GM12891 (cell line): ENCODE results near the gene E2F3. TPM values are rescaled to one million over a fixed set of nuclear protein-coding genes. Genes with fewer than 3 reads are reported as not detected.

Source experiments
- DNase-seq: peaks from one replicate; pipeline ENCODE4 v3.0.0; 2011; ENCODE audit warnings: low spot score; ENCODE audit not compliant: insufficient read length
- FAIRE-seq: peaks from 2 replicates; lab custom pipeline; 2011; peaks lifted over from hg19 to GRCh38; lab: Jason Lieb, UNC
- PAX5 ChIP-seq: IDR thresholded peaks from 2 replicates; pipeline ENCODE4 v1.6.1; 2011; ENCODE audit warnings: low read length, moderate library complexity, mild to moderate bottlenecking; ENCODE audit not compliant: insufficient read depth, severe bottlenecking
- POLR2A ChIP-seq: IDR thresholded peaks from 2 replicates; pipeline ENCODE4 v1.6.1; 2011; ENCODE audit warnings: low read depth, low read length, control low read depth
- POLR2AphosphoS5 ChIP-seq: IDR thresholded peaks from 2 replicates; pipeline ENCODE4 v1.6.1; 2011; ENCODE audit warnings: low read depth, low read length, control low read depth
- POU2F2 ChIP-seq: IDR thresholded peaks from 2 replicates; pipeline ENCODE4 v1.6.1; 2011; ENCODE audit warnings: low read depth, mild to moderate bottlenecking, control low read depth, low read length, moderate library complexity
- SPI1 ChIP-seq: IDR thresholded peaks from 2 replicates; pipeline ENCODE4 v1.6.1; 2011; ENCODE audit warnings: low read depth, low read length, control low read depth
- TAF1 ChIP-seq: IDR thresholded peaks from 2 replicates; pipeline ENCODE4 v1.6.1; 2011; ENCODE audit warnings: low read depth, low read length, control low read depth
- polyA plus RNA-seq: library from polyadenylated mRNA; unstranded; fragments of >200 nt; gene quantifications from one replicate; pipeline ENCODE4 v1.2.1, GENCODE V29; 2012; ENCODE audit warnings: low read depth, missing spikeins, inconsistent platforms; ENCODE audit not compliant: missing spikeins

E2F3 gene
- polyA plus RNA-seq = 3.8 TPM

DNA sequence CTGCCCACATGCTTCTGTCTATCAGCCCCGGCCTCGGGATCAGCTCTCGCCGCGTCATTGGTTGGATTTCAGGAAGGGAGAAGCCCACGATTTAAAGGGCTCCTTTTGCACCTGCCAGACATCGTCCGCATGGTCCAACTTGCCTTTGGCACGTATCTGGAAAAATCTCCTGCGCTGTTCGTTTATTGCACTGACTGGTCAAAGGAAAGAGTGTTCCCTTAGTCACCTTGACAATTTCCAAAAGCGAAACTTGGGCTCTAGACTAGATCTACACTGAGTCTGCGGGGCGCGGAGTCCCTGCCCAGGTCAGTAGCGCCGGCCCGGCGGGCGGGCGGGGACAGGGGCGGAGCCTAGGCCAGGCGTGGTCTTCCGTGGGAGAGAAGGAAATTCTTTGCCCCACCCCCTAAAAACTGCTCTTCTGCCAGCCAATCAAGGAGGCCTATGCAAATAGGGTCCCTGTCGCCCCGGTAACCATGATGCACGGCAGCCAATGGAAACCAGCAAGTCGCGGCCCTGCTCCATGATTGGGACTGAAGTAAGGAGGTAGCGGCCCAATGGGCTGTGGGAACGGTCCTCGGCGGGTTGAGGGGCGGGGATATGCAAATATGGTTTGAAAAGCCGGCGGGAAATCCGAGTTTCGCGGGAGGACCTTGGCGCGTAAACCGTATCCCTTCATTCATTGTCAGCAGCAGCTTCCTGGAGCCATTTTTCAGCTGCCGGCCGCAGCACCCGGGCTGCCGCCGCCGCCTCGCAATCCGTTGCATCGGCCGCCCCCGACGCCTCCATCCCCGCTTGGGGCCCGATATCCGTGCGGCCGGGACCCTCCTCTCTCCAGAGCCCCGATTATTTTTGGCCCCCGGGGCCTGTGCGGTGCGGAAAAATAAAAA is at the start of gene E2F3:
Gene E2F3, plus strand, starts transcription at position 675 of the 887 bp plus-strand sequence. CDS start 354 bp downstream, outside the sequence.
- TF ChIP-seq POLR2A (peak; percentile 81), SPI1 (no peak), POU2F2 (peak; percentile 100), TAF1 (peak; percentile 89), PAX5 (no peak), POLR2AphosphoS5 (peak; percentile 93)
- peak; percentile 98 for FAIRE-seq
- peak; percentile 94 for DNase-seq

DNA sequence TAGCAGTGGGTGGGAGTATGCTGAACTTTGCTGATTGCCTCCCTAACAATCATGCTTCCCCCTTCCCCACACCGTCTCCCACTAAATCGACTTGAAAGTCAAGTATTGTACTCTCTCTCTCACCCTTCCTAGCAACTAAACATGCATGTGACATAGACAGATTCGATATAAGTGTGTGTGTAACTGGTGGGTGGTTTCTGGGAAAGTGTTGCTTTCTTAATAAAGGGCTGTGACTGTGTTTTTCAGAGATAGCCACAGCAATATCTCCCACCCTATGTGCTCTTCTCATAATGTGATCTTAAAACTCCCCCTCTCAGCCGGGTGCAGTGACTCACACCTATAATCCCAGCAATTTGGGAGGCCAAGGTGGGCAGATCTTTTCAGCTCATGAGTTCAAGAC is 49.3 kb upstream of the E2F3 start:
- DNase-seq (no peak), FAIRE-seq (no peak)
- TF ChIP-seq POU2F2 (no peak), POLR2A (no peak)

DNA sequence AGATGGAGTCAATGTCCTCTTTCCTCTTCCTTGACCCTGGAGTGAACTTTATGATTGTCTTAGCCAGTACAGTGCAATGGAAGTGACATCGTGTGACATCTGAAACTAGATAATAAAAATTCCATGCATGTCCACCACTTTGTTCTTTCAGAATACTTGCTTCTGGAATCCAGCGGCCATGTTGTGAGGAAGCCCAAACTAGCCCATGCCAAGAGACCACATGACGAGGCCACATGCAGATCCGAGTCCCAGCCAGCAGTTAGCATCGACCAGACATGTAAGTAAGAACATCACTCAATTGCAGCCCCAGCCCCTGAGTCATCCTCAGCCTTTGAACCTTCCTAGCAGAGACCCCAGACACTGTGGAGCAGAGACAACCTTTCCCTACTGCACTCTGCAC is 48.5 kb upstream of the E2F3 start:
- no peak for DNase-seq
- TF ChIP-seq PAX5 (no peak), SPI1 (no peak), POLR2A (no peak), POU2F2 (no peak), POLR2AphosphoS5 (no peak), TAF1 (no peak)
- no peak for FAIRE-seq

DNA sequence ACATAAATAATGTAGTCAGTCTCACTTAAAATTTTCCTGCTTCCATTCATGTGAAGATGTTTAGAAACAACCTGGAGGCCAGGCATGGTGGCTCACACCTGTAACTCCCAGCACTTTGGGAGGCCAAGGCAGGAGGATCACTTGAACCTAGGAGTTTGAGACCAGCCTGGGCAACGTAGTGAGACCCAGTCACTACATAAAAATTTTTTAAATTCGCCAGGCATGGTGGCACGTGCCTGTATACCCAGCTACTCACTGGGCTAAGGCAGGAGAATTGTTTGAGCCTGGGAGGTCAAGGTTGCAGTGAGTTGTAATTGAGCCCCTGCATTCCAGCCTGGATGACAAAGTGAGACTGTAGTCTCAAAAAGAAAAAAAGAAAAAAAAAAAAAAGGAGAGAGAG is 47.3 kb upstream of the E2F3 start:
- no peak for DNase-seq
- TF ChIP-seq SPI1 (no peak), POLR2A (no peak), POU2F2 (no peak), POLR2AphosphoS5 (no peak), TAF1 (no peak), PAX5 (no peak)
- no peak for FAIRE-seq

DNA sequence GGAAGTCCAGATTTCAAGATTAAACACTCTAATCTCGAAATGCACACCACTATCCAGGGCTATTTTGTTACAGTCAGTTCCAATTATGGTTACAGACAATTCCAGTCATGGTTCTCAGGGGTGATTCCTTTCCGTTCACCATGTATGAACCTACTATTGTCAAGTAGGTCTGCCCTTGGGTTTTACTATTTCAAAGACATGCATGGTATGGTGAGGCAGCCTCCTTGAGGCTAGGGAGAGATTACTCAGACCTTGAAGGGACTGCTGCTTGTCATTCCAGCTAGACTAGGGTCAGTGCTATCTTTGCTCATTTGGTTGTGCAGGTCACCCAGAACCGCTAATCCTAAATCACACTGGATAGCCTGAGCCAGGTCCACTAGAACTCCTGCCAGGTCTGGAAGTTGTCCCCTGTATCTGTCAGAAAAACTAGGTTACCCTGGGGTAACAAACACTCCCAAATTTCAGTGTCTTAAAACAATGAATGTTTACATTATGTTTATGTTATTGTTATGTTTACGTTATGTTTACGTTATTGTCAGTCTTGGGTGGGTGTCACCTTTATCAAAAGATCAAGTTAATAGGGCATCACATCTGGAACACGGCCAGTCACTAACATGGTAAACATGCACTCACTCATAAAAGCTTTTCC is 41.1 kb upstream of the E2F3 start:
- TF ChIP-seq POLR2A = no peak
- no peak for TF ChIP-seq PAX5
- TF ChIP-seq SPI1 = no peak
- no peak for TF ChIP-seq POU2F2
- no peak for TF ChIP-seq POLR2AphosphoS5
- no peak for TF ChIP-seq TAF1
- no peak for DNase-seq
- FAIRE-seq = no peak

DNA sequence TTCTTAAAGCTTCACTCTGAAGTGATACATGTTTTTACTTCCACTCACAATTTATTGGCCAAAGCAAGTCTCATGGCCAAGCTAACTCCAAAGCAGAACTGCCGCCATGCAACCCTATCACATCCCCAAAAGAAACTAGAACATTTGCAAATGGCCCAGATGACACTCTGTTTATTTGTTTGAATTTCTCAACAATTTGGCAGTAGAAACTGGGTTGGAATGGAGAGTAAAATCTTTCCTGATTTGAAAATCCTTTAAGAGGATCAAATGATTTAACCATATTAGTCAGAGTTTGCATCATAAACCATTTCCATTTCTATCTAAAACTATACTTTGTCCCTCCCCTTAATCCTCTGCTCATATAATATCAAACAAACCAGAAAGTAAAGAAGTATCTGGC is 39.1 kb upstream of the E2F3 start:
- FAIRE-seq (no peak), DNase-seq (no peak)
- TF ChIP-seq POU2F2 = no peak
- no peak for TF ChIP-seq TAF1
- TF ChIP-seq POLR2A = no peak
- TF ChIP-seq POLR2AphosphoS5 = no peak
- no peak for TF ChIP-seq PAX5
- TF ChIP-seq SPI1 = no peak

DNA sequence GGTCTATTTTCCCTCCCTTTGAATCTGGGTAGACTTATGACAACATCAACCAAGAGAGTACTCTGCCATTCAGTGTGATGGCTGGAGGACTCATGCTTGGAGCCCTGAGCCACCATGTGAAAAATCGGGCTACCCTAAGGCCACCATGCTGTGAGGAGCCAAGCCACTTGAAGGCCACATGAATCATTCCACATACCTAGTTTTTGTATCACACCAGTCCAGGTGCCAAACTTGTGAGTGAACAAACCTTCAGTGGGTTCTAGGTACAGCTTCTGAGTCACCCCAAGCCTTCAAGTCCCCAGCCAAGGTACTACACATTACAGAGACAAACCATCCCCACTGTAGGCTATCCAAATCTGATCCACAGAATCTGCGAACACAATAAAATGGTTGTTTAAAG is 37.4 kb upstream of the E2F3 start:
- FAIRE-seq = no peak
- no peak for DNase-seq
- TF ChIP-seq POU2F2 = no peak
- no peak for TF ChIP-seq POLR2A
- TF ChIP-seq TAF1 = no peak
- TF ChIP-seq PAX5 = no peak
- no peak for TF ChIP-seq SPI1
- TF ChIP-seq POLR2AphosphoS5 = no peak

DNA sequence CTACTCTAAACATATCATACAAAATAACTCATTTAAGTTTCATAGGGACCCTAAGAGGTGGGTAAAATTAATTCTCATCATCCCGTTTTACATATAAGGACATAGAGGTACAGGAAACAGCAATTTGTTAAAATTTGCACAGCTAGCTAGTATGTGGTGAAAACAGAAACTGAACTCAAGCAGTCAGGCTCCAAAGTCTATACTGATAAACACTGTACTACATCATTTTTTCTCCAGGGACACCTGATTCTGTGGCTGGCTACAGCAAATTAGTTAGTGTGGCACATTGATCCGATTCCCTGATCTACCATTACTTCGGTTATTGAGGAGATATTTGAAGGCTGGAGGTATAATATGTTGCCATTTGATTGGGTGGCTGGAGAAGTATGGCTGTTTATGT is 36.2 kb upstream of the E2F3 start:
- TF ChIP-seq POU2F2 (no peak), SPI1 (no peak), POLR2A (no peak), POLR2AphosphoS5 (no peak), TAF1 (no peak), PAX5 (no peak)
- no peak for FAIRE-seq
- DNase-seq = no peak

DNA sequence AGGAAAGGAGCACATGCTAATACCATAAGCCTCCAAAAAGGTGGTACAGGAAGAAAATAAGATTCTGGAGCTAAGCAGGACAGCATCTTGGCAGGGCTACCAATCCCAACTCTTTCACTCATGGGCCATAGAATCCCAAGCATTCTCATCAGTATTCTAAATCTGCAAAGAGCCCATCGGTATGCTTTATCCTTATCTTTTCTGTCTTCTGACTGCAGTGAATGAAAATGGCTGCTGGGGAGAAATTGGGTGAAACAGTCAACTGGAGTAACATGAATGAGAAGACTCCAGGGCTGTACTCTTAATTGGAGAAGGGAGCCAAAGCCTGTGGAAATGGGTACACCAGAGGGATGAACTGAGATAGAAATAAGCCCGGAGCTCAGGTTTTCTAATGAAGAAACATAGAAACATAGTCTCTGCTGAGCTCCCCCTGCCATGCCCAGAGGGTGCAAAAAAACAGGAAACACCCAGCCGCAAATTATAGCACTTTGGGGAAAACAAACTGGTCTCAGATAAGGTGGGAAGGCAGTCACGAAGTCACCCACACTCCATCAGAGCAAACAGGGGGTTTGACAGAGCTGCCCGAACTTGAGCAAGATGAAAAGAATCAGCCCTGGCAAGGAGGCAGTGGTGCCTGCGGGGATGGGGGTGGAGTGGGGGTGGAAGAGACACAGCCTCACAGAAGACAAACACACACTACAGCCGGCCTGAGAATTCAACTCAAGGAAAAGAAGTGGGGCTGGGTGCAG is 35.4 kb upstream of the E2F3 start:
- DNase-seq (no peak), FAIRE-seq (no peak)
- TF ChIP-seq TAF1 (no peak), POLR2AphosphoS5 (no peak), PAX5 (no peak), SPI1 (no peak), POU2F2 (no peak)
